LNCaP clone FGC (cell line): ENCODE measurements around the gene CRYBG1.

Source experiments
- DNase-seq: peaks from one replicate; pipeline ENCODE4 v3.0.0-alpha.2; 2011; ENCODE audit warnings: low read depth
- H3K4me3 ChIP-seq: 2 replicates; pipeline ENCODE4 v1.5.1; 2011; ENCODE audit warnings: mild to moderate bottlenecking, low read depth, low read length, control low read depth
- CTCF ChIP-seq: IDR thresholded peaks from 2 replicates; pipeline ENCODE4 v1.5.1; 2012; ENCODE audit warnings: mild to moderate bottlenecking; ENCODE audit not compliant: control insufficient read depth, insufficient read depth; ENCODE audit errors: extremely low read depth

Gene CRYBG1

GRCh38 chr6:106618324-106618723 is 257.8 kb downstream of the CRYBG1 start:
- no peak overlapping the region for H3K4me3 ChIP-seq
- TF ChIP-seq CTCF, result no peak
- no peak for DNase-seq

GRCh38 chr6:106619223-106619622 is 258.7 kb downstream of the CRYBG1 start:
- DNase-seq, result no peak
- TF ChIP-seq CTCF, result no peak
- H3K4me3 ChIP-seq, result no peak overlapping the region

GRCh38 chr6:106620931-106621672 is 260.6 kb downstream of the CRYBG1 start:
- TF ChIP-seq CTCF, result no peak
- no peak overlapping the region for H3K4me3 ChIP-seq
- no peak for DNase-seq
